B cell (primary cell): Measurements from ENCODE around the gene SCO2. TPM values are rescaled to one million over a fixed set of nuclear protein-coding genes. Genes with fewer than 3 reads are reported as not detected.

ENCODE experiments used
- ATAC-seq: fragments of 200-7000 bp; cut with Tn5 transposase; one replicate; pipeline ENCODE4 v1.10.0; 2021; ENCODE audit warnings: low read depth, mild to moderate bottlenecking, moderate number of reproducible peaks, moderate library complexity
- CTCF ChIA-PET: fragments of 350-600 bp; sonication (Branson Sonifier 250); formaldehyde crosslinking; loops from one replicate; lab custom pipeline; 2021; ENCODE audit warnings: antibody characterized with exemption, inconsistent platforms; lab: Charles Lee
- POLR2A ChIA-PET: fragments of 350-600 bp; sonication (Branson Sonifier 250); formaldehyde crosslinking; loops from one replicate; lab custom pipeline; 2021; ENCODE audit warnings: antibody characterized with exemption; lab: Charles Lee
- DNase-seq: peaks from one replicate; pipeline ENCODE4 v3.0.0; 2013
- H2AFZ ChIP-seq: 2 replicates; pipeline ENCODE4 v1.6.1; 2012; ENCODE audit warnings: mild to moderate bottlenecking, low read depth, low read length; ENCODE audit not compliant: insufficient read depth, poor library complexity, severe bottlenecking
- H3K27ac ChIP-seq, 2 donors: 1 replicate in 1 of 2; 2 replicates in 1 of 2; pipeline ENCODE4 v1.5.1; 2012 to 2013; ENCODE audit warnings: low read length in 2 of 2, mild to moderate bottlenecking in 2 of 2, moderate library complexity in 1 of 2
- H3K27me3 ChIP-seq, 4 experiments: fragments of 200-600 bp in 1 of 4; sonication (generic) in 1 of 4; replicated peaks in 1 of 4; 1 replicate in 2 of 4; 2 replicates in 2 of 4; pipeline versions ENCODE4 v1.6.1 to v1.7.0; 2013 to 2016; ENCODE audit warnings: low read length in 3 of 4, mild to moderate bottlenecking in 2 of 4, mixed read lengths in 1 of 4, moderate library complexity in 1 of 4; ENCODE audit not compliant: insufficient read depth in 4 of 4, control insufficient read depth in 3 of 4; ENCODE audit errors: control extremely low read depth in 1 of 4
- H3K36me3 ChIP-seq, 2 experiments: replicated peaks in 1 of 2; 1 replicate in 1 of 2; 2 replicates in 1 of 2; pipeline versions ENCODE4 v1.6.1 to v1.7.1; 2013; ENCODE audit warnings: low read length in 1 of 2; ENCODE audit not compliant: insufficient read depth in 2 of 2, control insufficient read depth in 1 of 2; ENCODE audit errors: control extremely low read depth in 1 of 2, extremely low read depth in 1 of 2
- H3K4me1 ChIP-seq, 2 donors: fragments of 200-600 bp in 1 of 2; sonication (generic) in 1 of 2; 1 replicate in 1 of 2; 2 replicates in 1 of 2; pipeline versions ENCODE4 v1.5.1 to v1.6.1; 2013 to 2017; ENCODE audit warnings: low read length in 2 of 2; ENCODE audit not compliant: control insufficient read depth in 2 of 2, insufficient read depth in 2 of 2
- H3K4me2 ChIP-seq: replicated peaks from 2 replicates; pipeline ENCODE3; 2012; ENCODE audit warnings: mild to moderate bottlenecking, low read depth, low read length; ENCODE audit not compliant: poor library complexity, severe bottlenecking
- H3K4me3 ChIP-seq, 5 experiments: fragments of 200-600 bp in 1 of 5; sonication (generic) in 1 of 5; 1 replicate in 3 of 5; 2 replicates in 2 of 5; pipeline versions ENCODE4 v1.5.1 to v1.7.0; 2011 to 2016; ENCODE audit warnings: low read length in 4 of 5, mild to moderate bottlenecking in 4 of 5, low read depth in 2 of 5, control low read depth in 1 of 5, moderate library complexity in 1 of 5; ENCODE audit not compliant: insufficient read depth in 1 of 5; ENCODE audit errors: control extremely low read depth in 1 of 5, extremely low read depth in 1 of 5
- H3K79me2 ChIP-seq: fragments of 200-600 bp; sonication (generic); one replicate; pipeline ENCODE4 v1.6.0; 2016; ENCODE audit warnings: low read length; ENCODE audit not compliant: control insufficient read depth, insufficient read depth
- H3K9ac ChIP-seq: fragments of 200-600 bp; sonication (generic); 2 replicates; pipeline ENCODE4 v1.6.1; 2017; ENCODE audit warnings: mild to moderate bottlenecking, low read length, moderate library complexity
- H3K9me3 ChIP-seq, 3 donors: one replicate each; pipeline versions ENCODE4 v1.6.1 to v1.7.1; 2013; ENCODE audit warnings: low read length in 2 of 3; ENCODE audit not compliant: control insufficient read depth in 2 of 3, insufficient read depth in 1 of 3; ENCODE audit errors: control extremely low read depth in 1 of 3
- H4K20me1 ChIP-seq: 2 replicates; pipeline ENCODE4 v1.6.0; 2012; ENCODE audit warnings: mild to moderate bottlenecking, low read length; ENCODE audit not compliant: insufficient read depth, control insufficient read depth, poor library complexity, severe bottlenecking
- H3K27ac Mint-ChIP-seq: one replicate; pipeline ENCODE4 v1.8.0; 2021; ENCODE audit warnings: mixed read lengths
- H3K27me3 Mint-ChIP-seq: one replicate; pipeline ENCODE4 v1.8.0; 2021; ENCODE audit warnings: mixed read lengths
- H3K4me1 Mint-ChIP-seq: one replicate; pipeline ENCODE4 v1.8.0; 2021; ENCODE audit warnings: mixed read lengths
- H3K4me3 Mint-ChIP-seq: one replicate; pipeline ENCODE4 v1.8.0; 2021; ENCODE audit warnings: mixed read lengths
- H3K9me3 Mint-ChIP-seq: one replicate; pipeline ENCODE4 v1.8.0; 2022; ENCODE audit warnings: mixed read lengths; ENCODE audit not compliant: insufficient read depth
- CTCF ChIP-seq: fragments of 200-600 bp; IDR thresholded peaks from one replicate; pipeline ENCODE4 v1.8.0; 2022; ENCODE audit warnings: antibody characterized with exemption, mild to moderate bottlenecking
- EZH2 ChIP-seq: IDR thresholded peaks from 2 replicates; pipeline ENCODE4 v1.6.1; 2012; ENCODE audit warnings: borderline replicate concordance, low read depth, mild to moderate bottlenecking, moderate library complexity, low read length; ENCODE audit not compliant: insufficient read depth, poor library complexity, severe bottlenecking
- WGBS: methylation state at CpG from one replicate; pipeline ENCODE4 v1.1.5; 2013; ENCODE audit warnings: missing lambda C conversion rate; ENCODE audit not compliant: insufficient coverage; 5-methylcytosine and 5-hydroxymethylcytosine counted together
- intact Hi-C: fragments of 100-400 bp; cut with micrococcal nuclease; formaldehyde crosslinking; loops from one replicate; pipeline ENCODE4 v1.10.0; 2022
- polyA plus RNA-seq: library from polyadenylated mRNA; depleted of rRNA; stranded (reverse); fragments of >200 nt; gene quantifications from 2 replicates; pipeline ENCODE4 v1.2.3, GENCODE V29; 2012
- total RNA-seq, 2 donors: library from RNA; stranded (reverse); fragments of 120-200 nt in 1 of 2; gene quantifications; 1 replicate in 1 of 2; 2 replicates in 1 of 2; pipeline versions ENCODE4 v1.2.3 to v1.2.4, GENCODE V29; 2013 to 2022

The SCO2 gene
- total and polyA plus RNA-seq, 2 donors (not counting 1 experiment from before 2014, with no cell fraction given): 1.1 to 14.2 TPM

- Mint-ChIP-seq H3K9me3 (no peaks in the 10 kb centered on the region), H3K27me3 (no peaks in the 10 kb centered on the region), H3K4me3 (no peak overlapping the region), H3K27ac (no peak overlapping the region), H3K4me1 (peaks cover 15% of the 10 kb centered on the region)
- intact Hi-C loops: no loop called here
- H3K79me2 ChIP-seq: peaks cover 23% of the 10 kb centered on the region
- 97% methylated on average over 6 of the region's 8 CpGs for WGBS
- ATAC-seq: no peak
- H3K27me3 ChIP-seq: no peaks in the 10 kb centered on the region
- no peak for DNase-seq
- ChIA-PET POLR2A (no interaction called here), CTCF (no interaction called here)
- H3K4me3 ChIP-seq: no peak overlapping the region
- no peak overlapping the region for H3K9ac ChIP-seq
- no peaks in the 10 kb centered on the region for H3K36me3 ChIP-seq
- no peak overlapping the region for H3K4me2 ChIP-seq
- no peak for TF ChIP-seq CTCF
- TF ChIP-seq EZH2: no peak
- H3K9me3 ChIP-seq: no peaks in the 10 kb centered on the region
- no peak overlapping the region for H3K27ac ChIP-seq
- H2AFZ ChIP-seq: no peak overlapping the region
- peaks cover 14 to 19% of the 10 kb centered on the region in 2 donors for H3K4me1 ChIP-seq
- H4K20me1 ChIP-seq: no peaks in the 10 kb centered on the region
Measured at GRCh38 chr22:50553310-50553709, 27.9 kb upstream of the SCO2 start.

GRCh38 chr22:50551160-50551752 is 25.9 kb upstream of the SCO2 start:
- Histone ChIP-seq H4K20me1 (no peaks in the 10 kb centered on the region), H3K4me2 (no peak overlapping the region), H3K79me2 (peaks cover 23% of the 10 kb centered on the region), H3K4me1 (peaks cover 18 to 23% of the 10 kb centered on the region in 2 donors), H3K27ac (no peak overlapping the region), H3K9ac (no peak overlapping the region), H2AFZ (no peak overlapping the region), H3K36me3 (no peaks in the 10 kb centered on the region), H3K4me3 (no peak overlapping the region), H3K27me3 (no peaks in the 10 kb centered on the region), H3K9me3 (no peaks in the 10 kb centered on the region)
- DNase-seq (no peak), ATAC-seq (no peak)
- peaks cover 18% of the 10 kb centered on the region for H3K4me1 Mint-ChIP-seq
- H3K9me3 Mint-ChIP-seq: no peaks in the 10 kb centered on the region
- H3K4me3 Mint-ChIP-seq: peak overlapping the region; percentile 49
- no peak overlapping the region for H3K27ac Mint-ChIP-seq
- 99% methylated on average over 8 of the region's 11 CpGs for WGBS
- CTCF ChIA-PET: interaction anchor here (1.0 to 3.9 kb wide), 4 partner anchors 11 to 26 kb away, joined by 3 to 17 read pairs (median 4); partner anchors contain the start of genes SCO2 and SYCE3
- no peaks in the 10 kb centered on the region for H3K27me3 Mint-ChIP-seq
- POLR2A ChIA-PET: interaction anchor here (0.6 to 0.8 kb wide), 3 partner anchors 10 to 16 kb away, joined by 3 read pairs; no protein-coding TSS in a partner anchor
- TF ChIP-seq EZH2: no peak
- intact Hi-C loops: no loop called here
